Stimulated activated memory B cell treated with anti-CD40 and anti-IgM and Interleukin-4, amounts not matched to agents 10 μg/mL and 1 μg/mL and 100 μg/mL, for 72 hours (primary cell): Measurements from ENCODE around the gene SOHLH2.

Experiments used
- ATAC-seq: fragments of 150-1000 bp; cut with Tn5 transposase; 2 replicates; pipeline ENCODE4 v1.10.0; 2021
- H3K27ac Mint-ChIP-seq: one replicate; pipeline ENCODE4 v1.8.0; 2022; ENCODE audit warnings: mild to moderate bottlenecking, mixed read lengths
- H3K27me3 Mint-ChIP-seq: one replicate; pipeline ENCODE4 v1.8.0; 2022; ENCODE audit warnings: mixed read lengths
- H3K36me3 Mint-ChIP-seq: one replicate; pipeline ENCODE4 v1.8.0; 2022; ENCODE audit warnings: mixed read lengths
- H3K4me1 Mint-ChIP-seq: one replicate; pipeline ENCODE4 v1.8.0; 2022; ENCODE audit warnings: mixed read lengths
- H3K4me3 Mint-ChIP-seq: one replicate; pipeline ENCODE4 v1.8.0; 2022; ENCODE audit warnings: mild to moderate bottlenecking, moderate library complexity, mixed read lengths
- H3K9me3 Mint-ChIP-seq: one replicate; pipeline ENCODE4 v1.8.0; 2022; ENCODE audit warnings: mixed read lengths

Gene SOHLH2

DNA sequence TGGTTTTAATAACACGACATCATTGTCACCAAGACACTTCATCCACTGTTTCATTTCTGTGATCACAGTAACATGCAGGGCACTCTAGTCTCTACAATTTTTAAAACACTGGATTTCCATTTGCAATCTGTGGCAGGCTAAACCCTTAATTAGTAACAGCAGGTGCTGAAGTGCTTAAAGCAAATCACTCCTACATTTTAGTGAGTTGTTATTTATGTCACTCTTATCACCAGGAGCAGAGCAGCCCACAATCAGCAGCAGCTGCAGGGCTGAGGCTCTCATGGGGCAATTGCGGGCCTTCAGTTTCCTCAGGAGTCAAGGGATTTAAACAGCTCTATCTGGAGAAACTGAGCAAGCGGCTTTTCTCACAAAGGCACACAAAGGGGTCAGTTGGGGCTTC is 1.6 kb downstream of the SOHLH2 start:
- H3K9me3 Mint-ChIP-seq = no peaks in the 10 kb centered on the region
- H3K27me3 Mint-ChIP-seq = no peaks in the 10 kb centered on the region
- H3K27ac Mint-ChIP-seq = no peak overlapping the region
- H3K4me3 Mint-ChIP-seq = no peak overlapping the region
- no peaks in the 10 kb centered on the region for H3K4me1 Mint-ChIP-seq
- H3K36me3 Mint-ChIP-seq = no peaks in the 10 kb centered on the region
- ATAC-seq = no peak

DNA sequence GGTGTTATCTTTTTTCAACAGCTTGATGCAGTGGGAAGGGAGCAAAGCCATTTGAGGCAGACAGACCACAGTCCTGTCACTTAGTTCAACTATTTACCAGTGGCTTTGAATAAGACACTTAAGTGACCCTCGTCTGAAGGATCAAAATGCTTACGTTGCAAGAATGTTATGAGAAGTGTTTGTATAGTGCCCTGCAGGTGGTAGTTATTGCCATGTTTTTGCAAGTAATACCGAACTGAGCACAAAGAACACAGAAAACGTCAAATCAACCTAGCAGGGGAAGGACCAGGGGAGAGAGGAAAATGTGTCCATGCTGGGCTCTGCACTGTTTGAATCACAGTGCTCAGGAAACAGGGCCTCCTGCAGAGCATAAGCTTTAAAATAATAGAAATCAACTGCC is 2.8 kb downstream of the SOHLH2 start:
- no peaks in the 10 kb centered on the region for H3K9me3 Mint-ChIP-seq
- no peak overlapping the region for H3K4me3 Mint-ChIP-seq
- H3K27me3 Mint-ChIP-seq = no peaks in the 10 kb centered on the region
- H3K4me1 Mint-ChIP-seq = no peaks in the 10 kb centered on the region
- no peak overlapping the region for H3K27ac Mint-ChIP-seq
- H3K36me3 Mint-ChIP-seq = no peaks in the 10 kb centered on the region
- no peak for ATAC-seq

DNA sequence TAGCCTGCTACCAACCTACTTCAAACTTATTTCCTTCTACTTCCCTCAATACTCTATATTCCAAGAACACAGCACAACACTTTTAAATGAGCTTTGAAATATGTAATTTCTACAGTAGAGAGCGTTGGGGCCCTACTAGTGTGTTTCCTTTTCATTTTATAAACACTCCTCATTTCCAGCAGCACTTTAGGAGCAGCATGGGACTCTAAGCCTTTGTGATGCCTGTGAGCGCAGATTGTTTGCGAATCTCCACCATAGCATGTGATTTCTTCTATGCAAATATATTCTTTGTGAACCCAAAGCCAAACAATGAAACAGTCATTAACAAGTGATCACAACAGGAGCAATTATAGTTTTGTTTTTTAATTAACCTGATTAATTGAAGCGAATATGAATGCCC is 3.6 kb downstream of the SOHLH2 start:
- Mint-ChIP-seq H3K27me3 (no peaks in the 10 kb centered on the region), H3K9me3 (no peaks in the 10 kb centered on the region)

DNA sequence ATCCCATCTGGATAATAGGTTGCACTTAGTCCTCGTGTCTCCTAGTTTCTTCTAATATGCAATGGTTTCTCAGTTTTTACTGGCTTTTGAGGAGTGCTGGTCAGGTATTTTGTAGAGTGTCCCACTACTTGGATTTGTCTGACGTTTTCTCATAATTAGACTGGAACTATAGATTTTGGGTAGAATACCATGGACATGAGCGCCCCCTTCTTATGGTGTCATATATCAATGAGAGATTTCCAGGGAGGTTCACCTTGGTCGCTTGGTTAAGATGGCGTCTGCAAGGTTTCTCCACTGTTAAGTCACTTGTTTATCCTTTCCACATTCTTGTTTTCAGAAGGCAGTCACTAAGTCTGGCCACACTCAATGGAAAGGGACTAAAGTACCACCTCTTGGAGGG is 6.7 kb downstream of the SOHLH2 start:
- H3K4me3 Mint-ChIP-seq = no peak overlapping the region
- H3K27me3 Mint-ChIP-seq = no peaks in the 10 kb centered on the region
- no peak overlapping the region for H3K27ac Mint-ChIP-seq
- H3K4me1 Mint-ChIP-seq = no peaks in the 10 kb centered on the region
- H3K9me3 Mint-ChIP-seq = peaks cover 2% of the 10 kb centered on the region
- ATAC-seq = no peak
- no peaks in the 10 kb centered on the region for H3K36me3 Mint-ChIP-seq

More for the DNA sequence above, 3.6 kb downstream of the SOHLH2 start:
- Mint-ChIP-seq H3K4me1 (no peaks in the 10 kb centered on the region), H3K4me3 (no peak overlapping the region), H3K27ac (no peak overlapping the region), H3K36me3 (no peaks in the 10 kb centered on the region)
- no peak for ATAC-seq

DNA sequence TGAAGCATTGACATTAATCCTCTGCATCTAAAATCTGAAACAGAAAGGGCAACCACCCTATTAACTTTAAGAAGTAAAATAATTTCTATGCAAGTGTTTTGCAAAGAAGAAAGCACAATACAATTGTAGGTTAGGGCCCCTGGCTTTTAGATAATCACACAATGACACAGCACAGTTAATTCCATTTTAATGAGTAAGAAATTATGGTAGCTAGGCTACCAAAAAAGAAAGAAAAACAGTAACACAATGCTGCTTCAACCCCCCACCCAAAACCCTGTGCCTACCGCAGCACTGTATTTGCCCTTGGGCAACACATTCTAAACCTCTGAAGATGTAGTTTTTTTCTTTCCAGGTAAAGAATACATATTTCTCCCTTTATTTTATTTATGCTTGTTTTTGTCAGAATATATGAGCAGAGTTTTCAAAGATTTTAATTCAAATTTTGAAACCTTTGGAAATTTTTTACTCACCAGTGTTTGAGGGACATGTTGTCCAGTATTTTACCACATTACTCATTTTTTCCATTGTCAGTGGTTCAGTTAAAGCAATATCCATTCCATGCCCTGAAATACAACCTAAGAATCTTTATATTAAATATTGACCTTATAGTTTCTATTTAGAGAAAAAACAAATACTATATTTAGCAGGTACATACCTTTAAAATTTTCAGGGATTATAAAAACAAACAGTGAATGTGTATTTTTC is 21.1 kb downstream of the SOHLH2 start:
- ATAC-seq = no peak
- peaks cover 2% of the 10 kb centered on the region for H3K9me3 Mint-ChIP-seq
- H3K4me3 Mint-ChIP-seq = no peak overlapping the region
- H3K27ac Mint-ChIP-seq = no peak overlapping the region
- H3K27me3 Mint-ChIP-seq = no peaks in the 10 kb centered on the region
- H3K4me1 Mint-ChIP-seq = no peaks in the 10 kb centered on the region
- H3K36me3 Mint-ChIP-seq = no peaks in the 10 kb centered on the region

DNA sequence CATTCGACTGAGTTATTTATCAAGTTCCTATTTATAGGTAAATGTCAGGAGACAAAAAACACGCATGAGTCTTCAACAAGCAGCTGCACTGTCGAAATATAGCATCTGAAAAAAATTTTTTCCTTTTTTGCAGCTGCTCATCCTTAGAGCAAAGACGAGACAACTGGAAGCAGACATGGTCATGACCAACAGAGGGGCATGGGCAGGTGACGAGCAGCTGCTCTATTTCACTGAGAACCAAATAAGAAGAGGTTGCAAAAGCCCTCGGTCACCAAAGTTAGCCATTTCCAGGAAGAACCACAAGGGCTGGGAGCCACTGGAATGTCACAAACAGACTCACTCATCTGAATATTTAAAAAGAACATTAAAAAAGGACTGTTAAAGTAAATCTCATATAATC is 22.2 kb downstream of the SOHLH2 start:
- ATAC-seq = no peak
- H3K4me3 Mint-ChIP-seq = no peak overlapping the region
- H3K9me3 Mint-ChIP-seq = peaks cover 2% of the 10 kb centered on the region
- no peaks in the 10 kb centered on the region for H3K4me1 Mint-ChIP-seq
- no peaks in the 10 kb centered on the region for H3K36me3 Mint-ChIP-seq
- H3K27ac Mint-ChIP-seq = no peak overlapping the region
- H3K27me3 Mint-ChIP-seq = no peaks in the 10 kb centered on the region

DNA sequence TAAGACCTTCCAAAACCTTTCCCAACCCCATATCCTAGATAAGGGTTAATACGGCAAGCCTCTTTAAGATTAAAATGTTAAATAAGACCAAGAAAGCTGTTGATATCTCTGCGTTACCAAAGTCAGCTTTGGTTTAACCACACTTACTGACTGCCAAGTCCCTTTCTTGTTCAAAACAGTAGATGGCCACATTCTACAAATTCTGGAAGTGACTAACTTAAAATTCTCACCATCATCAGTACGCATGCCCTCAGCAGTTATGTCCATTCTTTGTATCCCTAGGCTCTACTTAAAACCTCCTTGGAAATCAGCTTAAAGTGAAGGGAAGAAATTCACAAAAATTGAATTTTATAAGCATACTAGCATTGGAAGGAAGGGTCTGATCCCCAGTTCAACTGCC is 23.6 kb downstream of the SOHLH2 start:
- no peaks in the 10 kb centered on the region for H3K36me3 Mint-ChIP-seq
- no peak for ATAC-seq
- H3K9me3 Mint-ChIP-seq = peaks cover 2% of the 10 kb centered on the region
- H3K4me1 Mint-ChIP-seq = no peaks in the 10 kb centered on the region
- no peaks in the 10 kb centered on the region for H3K27me3 Mint-ChIP-seq
- no peak overlapping the region for H3K27ac Mint-ChIP-seq
- no peak overlapping the region for H3K4me3 Mint-ChIP-seq

DNA sequence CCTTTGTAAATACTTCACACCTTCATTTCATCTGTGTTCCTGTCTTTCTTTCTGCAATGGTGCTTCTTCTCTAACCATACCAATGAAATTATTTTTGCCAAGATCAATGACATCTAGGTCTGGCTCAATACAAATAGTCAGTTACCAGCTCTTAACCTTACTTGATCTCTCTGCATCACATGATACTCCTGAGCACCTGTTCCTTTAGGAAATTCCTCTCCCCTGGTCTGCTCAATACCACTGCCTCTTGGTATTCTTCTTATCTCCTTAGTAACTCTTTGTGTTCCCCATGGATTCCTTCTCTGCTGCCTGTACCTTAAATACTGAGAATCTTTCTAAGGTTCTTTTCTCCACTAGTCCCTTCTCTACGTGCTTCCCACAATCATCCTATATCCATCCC is 25.9 kb downstream of the SOHLH2 start:
- H3K27me3 Mint-ChIP-seq = no peaks in the 10 kb centered on the region
- H3K27ac Mint-ChIP-seq = no peak overlapping the region
- no peak for ATAC-seq
- no peaks in the 10 kb centered on the region for H3K36me3 Mint-ChIP-seq
- H3K4me3 Mint-ChIP-seq = no peak overlapping the region
- H3K9me3 Mint-ChIP-seq = no peaks in the 10 kb centered on the region
- no peaks in the 10 kb centered on the region for H3K4me1 Mint-ChIP-seq

DNA sequence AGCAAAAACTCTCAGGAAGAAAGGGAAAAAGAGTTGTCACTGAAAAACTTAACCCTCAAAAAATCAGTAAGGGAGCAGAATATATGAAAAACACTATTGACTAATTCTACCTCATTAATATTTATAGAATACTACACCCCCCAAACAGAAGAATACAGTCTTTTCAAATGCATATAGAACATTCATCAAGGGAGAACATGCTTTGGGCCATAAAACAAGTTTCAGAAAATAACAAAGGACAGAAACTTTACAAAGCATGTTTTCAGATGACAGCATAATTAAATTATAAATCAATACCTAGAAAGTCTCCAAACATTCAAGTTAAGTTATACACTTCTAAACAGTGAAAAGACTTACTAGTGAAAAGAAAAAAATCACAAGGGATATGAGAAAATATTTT is 30.5 kb downstream of the SOHLH2 start:
- Mint-ChIP-seq H3K4me1 (no peaks in the 10 kb centered on the region), H3K4me3 (no peak overlapping the region), H3K9me3 (no peaks in the 10 kb centered on the region), H3K27ac (no peak overlapping the region), H3K36me3 (no peaks in the 10 kb centered on the region), H3K27me3 (no peaks in the 10 kb centered on the region)
- no peak for ATAC-seq

DNA sequence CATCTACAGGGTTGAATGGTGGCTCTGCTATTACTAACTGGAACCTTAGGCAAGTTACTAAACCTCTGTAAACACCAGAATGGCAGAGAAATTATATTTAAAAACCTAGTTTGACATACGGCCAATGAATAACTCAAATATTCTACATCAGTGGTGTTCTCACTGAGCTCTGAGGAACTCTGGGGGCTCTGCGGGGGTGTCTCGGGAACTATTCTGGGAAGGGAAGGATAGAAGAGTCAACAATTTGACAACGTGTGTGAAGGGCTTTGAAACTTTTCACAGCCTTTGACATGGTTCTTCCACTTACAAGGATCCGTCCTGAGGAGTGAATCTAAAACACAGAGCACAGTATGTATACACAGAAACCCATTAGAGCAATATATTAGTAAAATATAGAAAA is 38.7 kb downstream of the SOHLH2 start:
- no peak for ATAC-seq
- Mint-ChIP-seq H3K4me1 (no peaks in the 10 kb centered on the region), H3K36me3 (no peaks in the 10 kb centered on the region), H3K27ac (no peak overlapping the region), H3K4me3 (no peak overlapping the region), H3K27me3 (no peaks in the 10 kb centered on the region), H3K9me3 (peaks cover 3% of the 10 kb centered on the region)

DNA sequence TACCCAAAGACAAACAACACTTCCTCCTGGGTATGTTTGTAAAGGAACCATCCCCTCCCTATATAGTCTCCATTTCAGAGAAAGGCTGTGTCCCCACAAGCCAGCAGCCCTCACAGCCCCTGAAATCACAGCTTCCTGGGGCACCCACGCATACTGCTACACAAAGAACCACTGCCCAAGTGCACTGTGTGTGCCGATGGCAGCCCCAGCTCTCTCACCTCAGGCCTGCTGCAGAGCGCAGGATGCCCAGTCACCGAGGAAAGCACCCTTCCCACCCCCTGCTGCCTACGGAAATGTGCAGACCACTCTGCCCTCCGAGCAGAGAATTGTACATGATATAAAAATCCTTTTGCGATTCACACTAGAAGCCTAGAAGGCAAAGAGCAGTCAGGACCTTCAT is 39.4 kb downstream of the SOHLH2 start:
- Mint-ChIP-seq H3K4me1 (no peaks in the 10 kb centered on the region), H3K9me3 (peaks cover 3% of the 10 kb centered on the region), H3K27me3 (no peaks in the 10 kb centered on the region), H3K27ac (no peak overlapping the region), H3K36me3 (no peaks in the 10 kb centered on the region), H3K4me3 (no peak overlapping the region)
- peak; percentile 34 for ATAC-seq

DNA sequence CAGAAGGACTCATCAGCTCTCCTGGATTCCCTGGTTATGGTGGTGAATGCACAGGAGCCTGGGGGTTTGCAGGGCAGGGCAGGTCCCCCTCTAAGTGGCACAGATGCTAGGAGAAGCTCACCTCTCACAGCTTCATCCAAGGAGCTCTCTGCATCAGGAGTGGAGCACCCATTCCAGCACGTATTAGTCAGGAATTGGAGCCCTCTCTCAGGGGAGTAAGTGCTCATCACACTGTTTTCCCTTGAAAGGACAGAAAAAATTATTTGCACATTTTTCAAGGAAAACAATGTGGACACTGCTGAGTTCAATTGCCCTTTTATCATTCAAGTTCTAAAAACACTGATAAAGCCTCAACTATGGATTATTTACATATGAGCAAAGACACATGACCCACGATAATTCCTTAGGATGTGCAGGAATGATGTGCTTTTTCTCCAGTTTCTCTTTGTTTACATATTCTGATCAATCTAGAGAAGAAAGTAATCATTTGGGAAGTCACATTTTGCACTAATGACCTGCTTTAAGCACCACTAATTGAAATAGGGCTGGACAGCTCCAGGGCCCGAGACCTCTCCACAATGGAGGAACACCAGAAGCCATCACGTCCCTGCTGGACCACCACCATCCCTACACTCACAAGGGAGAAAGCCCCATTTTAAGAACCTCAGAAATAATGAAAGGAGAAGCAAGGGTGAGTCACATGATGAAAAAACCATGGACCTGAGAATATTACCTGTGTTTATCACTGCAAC is 40.6 kb downstream of the SOHLH2 start:
- Mint-ChIP-seq H3K4me1 (no peaks in the 10 kb centered on the region), H3K36me3 (no peaks in the 10 kb centered on the region), H3K27me3 (no peaks in the 10 kb centered on the region), H3K9me3 (peaks cover 3% of the 10 kb centered on the region), H3K27ac (no peak overlapping the region), H3K4me3 (no peak overlapping the region)
- no peak for ATAC-seq

DNA sequence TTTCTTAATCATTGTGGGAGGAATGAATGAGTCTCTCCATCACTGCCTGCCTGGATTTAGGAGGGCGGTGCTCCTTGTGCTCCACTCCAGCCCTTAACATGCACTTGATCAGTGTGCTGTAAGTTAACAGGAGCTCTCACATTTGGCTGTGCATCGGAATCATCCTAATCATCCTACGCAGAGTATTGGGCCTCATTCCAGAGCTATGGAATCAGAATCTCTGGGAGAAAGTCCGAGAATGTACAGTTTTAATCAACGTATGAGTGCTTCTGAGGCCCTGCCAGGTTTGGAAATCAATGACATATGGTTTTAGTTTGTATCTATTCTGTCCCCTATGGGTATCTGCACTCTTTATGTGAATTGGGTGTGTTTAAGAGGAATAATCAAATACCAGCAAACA is 48.3 kb downstream of the SOHLH2 start:
- no peaks in the 10 kb centered on the region for H3K36me3 Mint-ChIP-seq
- H3K4me3 Mint-ChIP-seq = no peak overlapping the region
- H3K4me1 Mint-ChIP-seq = no peaks in the 10 kb centered on the region
- no peaks in the 10 kb centered on the region for H3K27me3 Mint-ChIP-seq
- peaks cover 7% of the 10 kb centered on the region for H3K9me3 Mint-ChIP-seq
- H3K27ac Mint-ChIP-seq = no peak overlapping the region
- no peak for ATAC-seq

DNA sequence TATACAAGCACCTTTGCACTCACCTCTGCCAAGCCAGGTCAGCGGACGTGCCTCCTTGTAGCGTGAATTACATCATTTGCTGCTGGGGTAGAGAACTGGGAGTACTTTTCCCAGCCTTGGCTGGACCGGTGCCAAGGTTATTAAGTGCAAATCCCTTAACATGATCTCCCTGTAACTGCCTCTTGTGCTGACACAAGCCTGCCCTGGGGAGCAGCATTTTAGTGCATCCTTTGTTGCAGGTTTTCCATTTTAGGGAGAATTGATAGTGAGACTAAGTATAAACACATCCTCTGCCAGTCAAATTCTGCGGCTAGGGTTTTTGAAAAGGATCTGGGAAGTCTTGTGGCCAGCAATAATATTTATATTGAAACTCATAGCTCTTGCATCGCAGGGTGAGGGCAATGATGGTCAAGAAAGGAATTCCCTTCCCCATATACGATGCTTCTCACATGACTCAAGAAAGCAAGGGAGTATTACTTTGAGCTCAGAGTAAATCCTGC is 50.5 kb downstream of the SOHLH2 start:
- no peaks in the 10 kb centered on the region for H3K36me3 Mint-ChIP-seq
- no peak overlapping the region for H3K27ac Mint-ChIP-seq
- ATAC-seq = no peak
- no peak overlapping the region for H3K4me3 Mint-ChIP-seq
- H3K4me1 Mint-ChIP-seq = no peaks in the 10 kb centered on the region
- H3K9me3 Mint-ChIP-seq = peaks cover 10% of the 10 kb centered on the region
- no peaks in the 10 kb centered on the region for H3K27me3 Mint-ChIP-seq

DNA sequence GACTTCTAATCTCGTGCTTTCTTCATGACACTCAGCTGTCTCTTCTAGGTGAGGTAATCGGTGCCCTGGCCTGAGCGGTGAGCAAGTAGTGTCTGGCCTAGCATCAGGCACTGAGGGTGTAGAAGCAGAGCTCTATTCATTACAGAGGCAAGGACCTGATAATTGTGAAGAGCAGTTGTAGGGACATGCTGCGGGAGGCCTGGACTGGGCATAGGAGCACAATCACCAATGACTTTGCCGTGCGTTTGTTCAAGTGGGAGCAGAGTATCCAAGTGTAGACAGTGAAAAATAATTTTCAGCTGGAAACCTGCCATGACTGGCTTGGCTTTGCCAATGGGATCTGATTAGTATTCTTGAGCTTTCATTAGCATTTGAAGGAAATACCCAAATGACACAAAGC is 51.1 kb downstream of the SOHLH2 start:
- Mint-ChIP-seq H3K27me3 (no peaks in the 10 kb centered on the region), H3K27ac (no peak overlapping the region), H3K9me3 (peaks cover 10% of the 10 kb centered on the region), H3K36me3 (no peaks in the 10 kb centered on the region), H3K4me3 (no peak overlapping the region), H3K4me1 (no peaks in the 10 kb centered on the region)
- no peak for ATAC-seq

DNA sequence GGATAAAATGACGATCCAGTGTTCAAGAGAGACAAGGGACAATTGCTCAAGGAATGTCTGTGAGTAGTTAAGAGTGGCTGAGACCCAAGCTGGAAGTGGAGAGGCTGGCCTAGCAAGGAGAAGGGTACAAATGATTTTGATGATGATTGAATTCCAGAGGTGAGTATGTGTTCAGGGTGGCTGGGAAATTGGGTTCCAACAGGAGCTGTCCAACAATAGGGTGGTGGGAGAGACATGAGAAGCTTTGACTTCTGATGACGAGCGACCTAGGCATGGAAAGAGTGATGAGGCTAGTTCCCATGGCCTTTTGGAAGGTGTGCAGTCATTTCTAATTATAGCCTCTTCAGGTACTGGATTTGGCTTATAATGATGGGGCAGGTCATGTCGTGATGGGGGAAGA is 54.1 kb downstream of the SOHLH2 start:
- ATAC-seq = no peak
- no peaks in the 10 kb centered on the region for H3K27me3 Mint-ChIP-seq
- H3K36me3 Mint-ChIP-seq = no peaks in the 10 kb centered on the region
- no peak overlapping the region for H3K27ac Mint-ChIP-seq
- H3K9me3 Mint-ChIP-seq = peaks cover 10% of the 10 kb centered on the region
- no peaks in the 10 kb centered on the region for H3K4me1 Mint-ChIP-seq
- H3K4me3 Mint-ChIP-seq = no peak overlapping the region
